HG03064 (cell line): ENCODE data around the gene EGFL6.
A peak's percentile ranks its signal among the peaks of the same experiment; 100 is the strongest.
"Not testable (repeated sequence)": the region's sequence is repeated elsewhere in the genome, so short reads cannot be mapped to it uniquely, and the experiment has no call there.

Experiments
- ATAC-seq: cut with Tn5 transposase; IDR thresholded peaks from one replicate; pipeline ENCODE4 v1.9.1; 2021; ENCODE audit warnings: low read depth; ENCODE audit not compliant: unreplicated experiment

The EGFL6 gene

DNA sequence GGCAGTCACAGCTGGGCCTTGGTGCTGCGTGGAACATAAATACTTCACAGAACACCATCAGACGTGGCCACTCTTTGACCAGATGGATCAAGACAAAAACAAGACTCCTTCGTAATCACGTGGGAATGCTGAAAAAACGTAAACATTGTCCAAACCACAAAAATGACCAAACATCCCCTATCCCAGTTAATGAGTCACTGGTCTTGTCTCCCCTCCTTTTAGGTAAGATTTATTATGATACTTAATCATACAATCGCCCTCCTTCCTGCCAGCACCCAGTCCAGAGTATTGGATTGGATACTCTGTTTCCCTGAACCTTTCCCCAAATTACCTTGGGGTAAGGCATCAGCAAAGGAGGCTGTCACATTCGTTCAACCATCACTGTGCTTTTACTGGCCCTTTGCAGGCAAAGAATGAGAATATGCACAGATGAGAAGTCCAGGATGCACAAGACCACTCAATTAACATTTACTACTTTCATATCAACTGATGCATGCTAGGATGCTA, 82.9 kb downstream of the EGFL6 start:
- ATAC-seq, result peak; percentile 7

DNA sequence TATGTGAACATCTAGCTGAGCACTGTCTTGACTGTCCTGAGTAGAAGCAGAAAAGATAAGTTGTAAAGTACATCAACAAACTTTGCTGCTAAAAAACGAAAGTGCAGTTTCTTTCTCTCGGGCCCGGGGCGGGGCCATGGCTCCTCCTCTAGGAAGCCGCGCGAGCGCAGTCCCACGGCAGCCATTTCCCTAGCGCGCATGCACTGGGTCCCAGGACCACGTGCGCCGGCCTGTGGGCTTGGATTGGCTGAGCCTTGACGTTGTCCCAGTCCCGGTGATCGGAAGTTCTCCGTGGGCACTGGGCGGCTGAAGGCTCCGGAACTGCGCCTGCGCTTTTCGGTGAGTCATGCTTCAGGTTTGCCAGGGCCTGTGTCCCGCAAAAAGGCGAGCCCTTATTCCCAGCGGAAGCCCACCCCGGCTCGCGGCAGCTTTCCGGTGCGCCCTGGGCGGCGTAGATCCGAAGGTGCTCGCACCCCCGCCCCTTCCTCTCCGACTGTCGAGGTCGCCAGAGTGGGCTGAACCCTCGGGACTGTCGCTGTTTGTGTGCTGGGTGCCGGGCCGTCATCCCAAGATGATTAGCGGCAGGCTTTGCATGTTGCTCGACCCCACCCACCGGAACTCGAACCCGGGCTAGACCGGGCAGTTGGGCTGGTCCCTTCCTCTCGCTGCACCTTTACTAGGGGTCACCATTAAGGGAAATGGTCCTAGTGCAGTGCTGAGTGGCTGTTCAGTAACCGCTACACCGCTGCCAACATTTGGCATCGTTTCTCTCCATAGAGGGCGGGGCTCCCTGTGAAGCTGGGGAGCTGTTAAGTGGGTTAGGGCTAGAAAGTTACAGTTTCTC, 83.7 kb downstream of the EGFL6 start, which contains the start of gene TCEANC:
TSS of gene TCEANC (plus strand) at position 292 of the 844 bp plus-strand sequence. CDS start 9,368 bp downstream, outside the sequence.
- peak; percentile 93 for ATAC-seq

DNA sequence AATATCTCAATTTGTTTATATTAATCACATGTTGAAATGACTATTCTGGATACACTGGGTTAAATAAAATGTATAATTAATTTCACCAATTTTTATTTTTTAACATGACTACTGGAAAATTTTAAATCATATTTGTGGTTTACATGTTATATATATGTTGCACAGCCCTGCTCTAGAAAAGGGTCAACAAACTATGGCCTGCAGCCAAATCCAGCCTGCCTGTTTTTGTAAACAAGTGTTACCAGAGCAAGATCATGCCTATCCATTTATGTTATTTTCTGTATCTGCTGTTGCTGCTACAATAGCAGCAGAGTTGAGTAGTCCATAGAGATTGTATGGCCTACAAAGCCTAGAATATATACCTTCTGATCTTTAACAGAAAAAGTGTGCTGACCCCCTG, 84.7 kb downstream of the EGFL6 start:
- ATAC-seq, result no peak

DNA sequence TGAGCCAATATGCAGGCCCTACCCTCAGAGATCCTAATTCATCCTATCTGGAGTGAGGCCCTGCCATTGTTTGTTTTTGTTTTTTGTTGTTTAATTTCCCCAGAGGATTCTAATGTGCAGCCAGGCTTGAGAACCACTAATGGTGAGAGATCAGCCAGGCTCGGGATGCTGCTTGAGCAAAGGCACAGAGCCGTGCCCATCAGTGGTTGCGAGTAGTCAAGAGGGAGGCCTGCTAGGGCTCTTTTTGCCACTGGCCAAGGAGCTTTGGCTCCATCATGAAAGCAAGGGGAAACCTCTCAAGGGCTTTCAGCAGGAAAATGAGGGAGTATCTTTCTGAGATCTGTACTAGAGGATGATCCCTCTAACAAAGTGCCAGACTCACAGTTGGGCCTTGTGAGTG, 86.3 kb downstream of the EGFL6 start:
- no peak for ATAC-seq

DNA sequence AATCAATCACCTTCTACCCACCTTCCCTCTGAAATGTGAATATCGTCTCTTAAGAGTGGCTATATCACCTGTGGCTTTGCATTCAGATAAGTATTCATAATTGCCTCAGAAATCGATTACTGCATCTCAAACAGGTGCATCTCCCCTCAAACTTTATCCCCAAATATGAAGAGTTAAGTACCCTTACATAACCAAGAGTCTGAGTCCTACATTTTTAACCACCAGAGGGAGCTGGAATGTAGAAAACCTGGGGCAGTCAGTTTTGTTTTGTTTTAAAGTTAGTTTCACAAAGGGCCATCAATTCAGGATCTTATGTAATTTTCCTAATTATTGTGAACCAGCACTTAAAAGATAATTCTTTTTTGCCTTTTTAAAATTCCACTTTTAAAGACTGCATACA, 89.2 kb downstream of the EGFL6 start:
- no peak for ATAC-seq

DNA sequence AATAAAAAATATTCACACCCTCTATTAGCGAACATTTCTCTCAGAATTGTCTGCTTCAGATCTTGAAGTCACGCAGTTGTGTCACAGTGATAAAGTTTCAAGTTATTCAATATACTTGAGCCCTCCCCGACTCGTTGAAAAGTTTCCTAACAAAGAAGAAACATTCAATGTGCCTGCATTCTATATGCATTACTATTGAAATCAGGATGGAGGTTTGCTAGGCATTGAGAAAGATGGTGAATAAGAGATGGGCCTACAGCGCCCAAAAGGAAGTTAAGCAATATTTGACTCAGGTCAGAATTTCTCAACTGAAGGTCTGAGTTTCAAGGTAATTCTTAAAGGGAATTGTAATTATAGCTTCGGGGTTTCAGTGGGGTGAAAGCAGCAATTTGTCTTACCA, 89.7 kb downstream of the EGFL6 start:
- ATAC-seq, result no peak

DNA sequence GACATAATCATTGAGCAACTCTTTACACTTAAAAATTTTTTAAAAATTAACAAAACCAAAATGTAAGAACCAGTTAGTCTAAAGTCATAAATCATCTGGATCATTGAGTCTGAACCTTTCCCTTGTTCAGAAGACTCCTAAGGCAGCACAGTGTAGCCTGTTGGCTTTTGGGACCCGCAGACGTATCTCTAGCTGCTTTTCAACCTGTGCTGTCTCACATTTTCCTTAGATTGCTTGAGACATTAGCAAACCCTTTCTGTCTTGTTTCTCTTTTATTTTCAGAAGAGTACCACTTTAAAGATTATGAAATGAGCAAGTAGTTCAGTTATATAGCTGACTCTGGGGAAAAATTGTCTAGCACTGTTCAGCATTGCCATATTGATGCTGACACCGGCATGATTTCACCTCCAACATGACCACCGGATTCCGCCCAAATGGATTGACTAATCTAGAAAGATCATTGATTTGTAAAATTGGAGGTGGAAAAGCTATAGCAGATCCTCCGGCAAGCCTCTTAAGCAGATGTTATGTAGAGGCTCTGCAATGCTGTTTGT, 92.4 kb downstream of the EGFL6 start:
- ATAC-seq, result no peak

DNA sequence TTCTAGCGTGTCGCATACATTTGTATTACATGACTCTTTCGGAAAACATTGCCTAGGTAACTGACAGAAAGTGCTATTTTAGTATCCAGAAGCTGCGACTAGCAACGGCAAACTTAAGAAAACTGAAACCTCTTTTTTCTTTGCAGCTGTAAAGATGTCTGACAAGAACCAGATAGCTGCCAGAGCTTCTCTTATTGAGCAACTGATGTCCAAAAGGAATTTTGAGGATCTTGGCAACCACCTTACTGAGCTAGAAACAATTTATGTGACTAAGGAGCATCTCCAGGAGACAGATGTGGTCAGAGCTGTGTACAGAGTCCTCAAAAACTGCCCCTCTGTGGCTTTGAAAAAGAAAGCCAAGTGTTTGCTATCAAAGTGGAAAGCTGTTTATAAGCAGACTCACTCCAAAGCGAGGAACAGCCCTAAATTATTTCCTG, 93.0 kb downstream of the EGFL6 start:
- no peak for ATAC-seq

DNA sequence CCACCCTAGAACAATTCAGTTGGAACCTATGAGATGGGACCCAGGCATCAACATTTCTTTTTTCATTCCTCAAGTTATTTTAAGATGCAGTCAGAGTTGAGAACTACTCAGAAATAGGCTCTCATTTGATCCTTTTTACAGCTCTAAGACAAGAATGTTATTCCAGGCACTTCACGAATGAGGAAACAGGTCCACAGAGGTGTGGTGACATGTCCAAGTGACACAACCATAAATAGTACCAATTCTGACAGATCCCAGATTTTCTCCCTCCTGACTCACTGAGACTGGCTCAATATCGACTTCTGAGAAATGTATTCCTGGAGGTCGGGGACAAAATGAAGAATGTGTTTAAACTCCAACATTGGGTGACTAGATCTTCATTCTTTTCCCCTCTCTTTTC, 94.6 kb downstream of the EGFL6 start:
- ATAC-seq, result no peak

DNA sequence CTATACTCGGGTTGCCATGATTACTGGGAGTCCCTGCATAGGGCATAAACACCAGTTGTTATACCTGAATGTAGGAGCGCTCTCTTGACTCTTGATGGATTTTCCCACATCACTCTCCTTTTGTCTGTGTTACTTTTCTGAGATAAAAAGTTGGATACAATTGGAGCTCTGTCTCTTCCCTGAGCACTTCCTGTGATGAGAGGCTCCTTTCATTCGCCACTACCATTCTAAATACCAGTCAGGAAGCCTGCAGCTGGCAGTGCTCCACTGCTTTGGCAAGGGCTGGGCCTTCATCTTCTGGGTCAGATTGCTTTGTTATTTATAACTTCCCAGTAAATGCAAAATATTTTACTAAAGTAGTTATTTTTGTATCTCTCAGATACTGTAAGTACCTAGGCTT, 97.4 kb downstream of the EGFL6 start:
- no peak for ATAC-seq

DNA sequence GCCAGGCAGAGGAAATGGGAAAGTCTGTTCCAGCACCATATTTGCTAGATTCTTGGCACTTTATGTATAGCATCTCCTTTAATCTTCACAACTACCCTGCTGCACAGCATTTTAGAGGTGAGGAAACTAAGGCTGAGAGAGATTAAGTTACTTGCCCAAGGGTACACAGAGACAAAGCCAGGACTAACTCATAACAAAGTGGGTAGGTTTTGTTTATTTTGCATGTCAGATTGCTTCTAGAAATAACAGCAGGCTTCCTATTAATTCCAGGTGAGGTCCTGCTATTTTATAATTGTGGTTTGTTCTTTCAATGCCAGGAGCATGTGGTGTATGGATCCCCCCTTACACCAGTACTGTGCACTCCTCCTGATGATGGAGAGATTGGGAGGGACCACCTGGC, 98.5 kb downstream of the EGFL6 start:
- ATAC-seq, result no peak

DNA sequence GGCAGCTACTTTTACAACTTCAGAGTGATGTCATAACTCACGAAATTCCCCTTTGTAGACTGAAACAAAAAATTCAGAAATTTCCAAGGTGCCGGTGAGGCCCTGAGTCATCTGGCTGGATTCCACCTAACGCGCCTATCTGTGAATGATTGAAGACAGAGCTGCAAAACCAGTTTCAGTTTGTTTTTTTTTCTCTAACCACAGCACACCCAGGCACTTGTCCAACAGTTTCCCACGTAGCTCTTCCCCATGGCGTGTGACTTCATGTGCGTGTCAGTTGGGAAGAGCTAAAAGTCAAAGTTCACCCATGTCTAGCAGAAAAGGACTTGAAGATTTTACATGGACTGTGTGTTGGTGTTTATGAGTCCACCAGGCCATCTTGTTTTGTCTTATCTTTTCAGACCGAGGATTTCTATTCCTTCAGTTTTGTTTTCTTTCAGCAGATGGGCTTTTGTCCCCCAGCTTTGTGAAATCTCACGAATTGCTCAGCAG, 99.9 kb downstream of the EGFL6 start:
- ATAC-seq, result peak; percentile 80

DNA sequence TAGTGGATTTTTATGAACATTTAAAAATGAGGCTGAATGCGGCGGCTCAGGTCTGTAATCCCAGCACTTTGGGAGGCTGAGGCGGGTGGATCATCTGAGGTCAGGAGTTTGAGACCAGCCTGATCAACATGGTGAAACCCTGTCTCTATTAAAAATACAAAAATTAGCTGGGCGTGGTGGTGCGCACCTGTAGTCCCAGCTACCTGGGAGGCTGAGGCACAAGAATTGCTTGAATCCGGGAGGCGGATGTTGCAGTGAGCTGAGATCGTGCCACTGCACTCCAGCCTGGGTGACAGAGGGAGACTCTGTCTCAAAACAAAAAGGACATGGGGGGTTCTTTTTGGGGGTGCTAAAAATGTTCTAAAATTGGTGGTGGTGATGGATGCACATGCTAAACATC, 100.4 kb downstream of the EGFL6 start:
- ATAC-seq, result not testable (repeated sequence)

DNA sequence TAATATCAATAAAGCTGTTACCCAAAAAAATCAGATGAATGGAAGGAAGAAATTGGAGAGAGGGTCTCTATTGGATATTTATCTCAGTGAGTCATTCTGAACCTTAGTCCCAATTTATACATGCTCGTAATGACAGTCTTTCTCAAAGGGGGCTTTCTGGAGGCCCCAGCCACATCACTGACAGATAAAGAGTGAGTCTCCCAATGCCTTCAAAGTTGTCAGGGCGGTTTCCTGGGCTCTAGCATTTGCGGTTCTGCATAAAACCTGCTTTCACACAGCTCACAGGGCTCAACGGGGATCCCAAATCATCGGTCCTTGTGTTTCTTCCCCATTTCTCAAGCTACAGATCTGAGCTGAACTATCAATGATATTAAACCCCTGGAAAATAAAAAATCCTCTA, 100.8 kb downstream of the EGFL6 start:
- no peak for ATAC-seq

DNA sequence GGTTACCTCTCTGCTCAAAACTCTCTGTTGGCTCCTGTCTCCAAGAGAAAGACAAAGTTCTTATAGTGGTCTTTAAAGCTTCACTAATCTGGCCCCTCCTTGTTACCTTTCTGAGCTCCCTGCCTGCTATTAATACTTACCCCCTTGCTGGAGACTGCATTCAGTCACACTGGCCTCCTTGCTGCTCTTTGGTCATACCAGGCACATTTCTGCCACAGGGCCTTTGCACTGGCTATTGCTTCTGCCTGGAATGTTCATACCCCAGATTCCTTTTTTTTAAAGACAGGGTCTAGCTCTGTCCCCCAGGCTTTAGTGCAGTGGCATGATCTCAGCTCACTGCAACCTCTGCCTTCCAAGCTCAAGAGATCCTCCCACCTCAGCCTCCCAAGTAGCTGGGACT, 103.6 kb downstream of the EGFL6 start:
- ATAC-seq, result no peak

DNA sequence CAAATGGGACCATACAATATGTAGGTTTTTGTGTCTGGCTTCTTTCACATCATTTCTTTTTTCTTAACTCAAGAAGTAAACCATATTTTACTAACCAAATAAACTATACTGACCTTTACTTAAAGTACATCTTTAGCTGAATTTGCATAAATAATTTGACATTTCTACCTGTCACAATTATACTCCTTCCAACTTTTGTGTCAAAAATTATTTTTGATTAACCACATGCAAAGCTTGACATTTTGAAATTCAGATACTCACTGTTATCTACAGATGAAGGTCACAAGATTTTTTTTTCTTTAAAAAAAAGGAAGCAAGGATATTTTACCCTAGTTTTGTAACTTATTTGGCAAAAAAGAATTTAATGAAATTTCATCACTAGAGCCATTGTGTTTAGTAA, 107.5 kb downstream of the EGFL6 start:
- no peak for ATAC-seq

DNA sequence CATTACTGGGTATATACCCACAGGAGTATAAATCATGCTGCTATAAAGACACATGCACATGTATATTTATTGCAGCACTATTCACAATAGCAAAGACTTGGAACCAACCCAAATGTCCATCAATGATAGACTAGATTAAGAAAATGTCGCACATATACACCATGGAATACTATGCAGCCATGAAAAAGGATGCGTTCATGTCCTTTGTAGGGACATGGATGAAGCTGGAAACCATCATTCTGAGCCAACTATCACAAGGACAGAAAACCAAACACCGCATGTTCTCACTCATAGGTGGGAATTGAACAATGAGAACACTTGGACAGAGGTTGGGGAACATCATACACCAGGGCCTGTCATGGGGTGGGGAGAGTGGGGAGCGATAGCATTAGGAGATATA, 110.3 kb downstream of the EGFL6 start:
- not testable (repeated sequence) for ATAC-seq

DNA sequence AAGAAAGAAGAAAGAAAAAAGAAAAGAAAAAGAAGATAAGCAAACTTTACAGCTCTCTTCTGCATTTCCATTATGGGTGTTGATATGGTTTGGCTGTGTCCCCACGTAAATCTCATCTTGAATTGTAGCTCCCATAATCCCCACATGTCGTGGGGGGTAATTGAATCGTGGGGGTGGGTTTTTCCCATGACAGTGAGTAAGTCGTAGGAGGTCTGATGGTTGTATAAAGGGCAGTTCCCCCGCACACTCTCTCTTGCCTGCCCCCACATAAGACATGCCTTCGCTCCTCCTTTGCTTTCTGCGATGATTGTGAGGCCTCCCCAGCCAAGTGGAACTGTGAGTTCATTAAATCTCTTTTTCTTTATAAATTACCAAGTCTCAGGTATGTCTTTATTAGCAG, 112.2 kb downstream of the EGFL6 start:
- no peak for ATAC-seq
